ENCODE results near the gene SURF4.
"Not testable (repeated sequence)": the region's sequence is repeated elsewhere in the genome, so short reads cannot be mapped to it uniquely, and the experiment has no call there.

The SURF4 gene

DNA sequence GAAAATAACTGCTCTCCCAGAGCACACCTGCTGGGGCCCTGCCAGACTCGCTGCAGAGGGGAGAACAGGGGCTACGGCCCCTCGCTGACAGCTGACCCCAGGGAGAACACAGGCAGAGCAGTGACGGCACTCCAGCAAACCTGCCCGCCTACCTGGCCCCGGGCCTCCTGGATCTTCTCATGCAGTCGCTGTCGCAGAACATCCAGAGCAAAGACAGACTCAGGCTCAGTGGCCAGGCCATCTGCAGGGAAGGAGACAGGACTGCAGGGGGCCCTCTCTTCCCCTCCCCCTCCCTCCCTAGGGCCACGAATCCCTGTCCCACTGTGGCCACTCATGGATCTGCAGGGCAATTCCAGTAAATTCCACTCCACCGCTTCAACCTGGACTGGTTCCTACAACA is 42.3 kb downstream of the SURF4 start:
- ATAC-seq (no peak), DNase-seq (peak; percentile 6)

DNA sequence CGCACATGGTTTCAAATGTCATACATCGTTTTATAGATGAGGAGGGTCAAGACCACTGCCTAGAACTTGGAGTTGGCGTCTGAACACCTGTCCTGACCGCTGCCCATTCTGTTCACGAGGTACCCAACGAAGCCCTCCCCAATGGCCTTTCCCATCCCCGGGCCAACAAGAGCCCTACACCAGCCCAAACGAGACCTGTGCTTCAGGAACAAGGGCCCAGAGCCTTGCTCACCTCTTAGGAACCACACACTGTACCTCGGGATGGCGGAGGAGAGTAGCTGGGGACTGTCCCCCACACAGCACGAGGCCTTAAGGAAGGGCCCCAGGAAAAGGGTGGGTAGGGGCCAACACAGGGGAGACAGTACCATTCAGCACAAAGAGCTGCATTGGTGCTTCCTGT is 42.8 kb downstream of the SURF4 start:
- ATAC-seq (no peak), DNase-seq (peak; percentile 2)

DNA sequence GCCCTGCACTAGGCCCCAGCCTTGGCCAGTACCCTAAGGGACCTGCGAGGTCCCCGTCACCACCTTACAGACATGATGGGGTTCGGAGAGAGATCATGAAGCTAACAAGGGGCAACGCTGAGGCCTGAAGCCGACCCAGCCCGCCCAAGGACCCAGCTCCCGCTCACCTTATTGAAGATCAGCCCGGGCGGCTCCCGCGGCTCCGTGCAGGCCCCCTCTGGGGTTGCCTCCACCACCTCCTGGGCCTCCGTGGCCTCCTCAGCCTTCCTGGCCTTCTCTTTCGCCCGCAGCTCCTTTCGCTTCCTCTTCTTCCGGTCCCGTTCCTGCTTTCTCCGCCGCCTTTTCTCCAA is 43.5 kb downstream of the SURF4 start:
- DNase-seq: no peak

DNA sequence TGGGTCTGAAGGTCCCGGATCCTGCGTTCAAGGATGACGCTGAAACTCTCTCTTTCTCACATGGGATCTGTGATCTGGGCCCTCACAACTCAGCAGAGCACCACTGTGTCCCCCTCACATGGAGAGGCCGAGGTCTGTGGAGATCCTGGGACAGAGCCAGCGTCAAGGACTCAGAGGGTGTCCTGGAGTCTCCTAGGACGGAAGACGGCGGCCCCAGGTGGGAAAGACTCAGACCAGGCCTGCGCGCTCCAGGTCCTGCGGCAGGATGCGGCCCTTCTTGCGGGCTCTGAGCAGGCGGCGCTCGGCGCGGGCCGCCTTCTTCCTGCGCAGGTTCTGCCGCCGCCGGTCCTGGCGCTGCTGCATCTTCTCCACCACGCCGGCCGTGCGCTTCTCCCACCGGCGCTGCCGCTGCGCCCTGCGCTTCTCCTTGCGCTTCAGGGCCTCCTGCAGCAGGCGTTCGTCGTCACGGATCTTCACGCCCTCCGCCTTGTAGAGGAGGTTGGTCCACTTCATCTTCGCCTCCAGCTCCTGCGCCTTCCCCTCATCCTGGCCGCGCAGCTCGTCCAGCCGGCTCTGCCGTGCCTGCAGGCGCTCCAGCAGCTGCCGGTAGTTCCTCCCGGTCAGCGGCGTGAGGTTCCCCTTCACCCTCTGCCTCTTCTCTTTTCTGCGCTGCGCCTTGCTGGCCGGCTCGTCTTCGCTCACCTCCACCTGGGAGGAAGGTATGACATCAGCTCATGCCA is 44.0 kb downstream of the SURF4 start:
- no peak for ATAC-seq
- DNase-seq: no peak

More for the DNA sequence above, 43.5 kb downstream of the SURF4 start:
- no peak for ATAC-seq

DNA sequence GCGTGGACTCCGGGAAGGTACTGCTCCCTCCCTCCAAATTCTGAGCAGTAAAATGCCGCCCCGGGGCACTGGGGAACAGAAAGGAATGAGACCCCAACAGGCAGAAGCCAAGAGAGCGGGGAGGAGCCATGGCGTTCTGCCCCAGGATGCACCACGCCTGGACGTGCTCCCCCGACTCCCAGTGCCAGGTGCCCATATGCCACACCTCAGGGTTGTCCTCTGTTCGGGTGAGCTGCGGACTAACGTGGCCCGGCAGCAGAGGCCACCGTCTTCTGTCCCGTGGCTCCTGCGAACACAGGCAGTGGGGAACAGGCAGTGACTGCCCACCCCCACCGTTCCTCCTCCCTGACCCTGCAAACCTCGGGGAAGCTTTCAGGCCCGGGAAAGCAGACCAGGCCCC is 44.6 kb downstream of the SURF4 start:
- no peak for ATAC-seq
- DNase-seq: no peak

DNA sequence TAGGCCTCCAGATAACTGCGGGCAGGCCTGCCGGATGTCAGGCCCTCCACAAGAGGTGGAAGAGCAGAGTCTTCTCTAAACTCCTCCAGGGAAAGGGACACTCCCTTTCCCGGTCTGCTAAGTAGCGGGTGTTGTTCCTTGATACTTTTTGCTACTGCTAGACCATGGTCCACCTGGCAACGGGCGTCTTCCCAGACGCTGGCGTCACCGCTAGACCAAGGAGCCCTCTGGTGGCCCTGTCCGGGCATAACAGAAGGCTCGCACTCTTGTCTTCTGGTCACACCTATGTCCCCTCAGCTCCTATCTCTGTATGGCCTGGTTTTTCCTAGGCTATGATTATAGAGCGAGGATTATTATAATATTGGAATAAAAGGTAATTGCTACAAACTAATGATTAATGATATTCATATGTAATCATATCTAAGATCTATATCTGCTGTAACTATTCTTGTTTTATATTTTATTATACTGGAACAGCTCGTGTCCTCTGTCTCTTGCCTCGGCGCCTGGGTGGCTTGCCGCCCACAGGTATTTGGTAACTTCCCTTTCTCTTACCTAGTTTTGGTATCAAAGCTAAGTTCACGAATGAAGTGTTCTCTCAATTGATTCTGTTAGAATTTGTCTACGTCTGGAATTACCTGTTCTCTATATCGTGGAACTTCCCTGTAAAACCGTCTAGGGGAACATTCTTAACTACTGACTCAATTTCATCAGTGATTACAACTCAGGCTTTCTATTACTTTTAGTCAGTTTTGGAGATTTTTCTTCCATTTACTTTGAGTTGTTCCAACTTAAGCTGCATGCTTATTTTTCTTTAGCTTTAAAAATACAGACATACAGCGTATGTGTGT is 46.3 kb downstream of the SURF4 start:
- ATAC-seq, DNase-seq: not testable (repeated sequence)

DNA sequence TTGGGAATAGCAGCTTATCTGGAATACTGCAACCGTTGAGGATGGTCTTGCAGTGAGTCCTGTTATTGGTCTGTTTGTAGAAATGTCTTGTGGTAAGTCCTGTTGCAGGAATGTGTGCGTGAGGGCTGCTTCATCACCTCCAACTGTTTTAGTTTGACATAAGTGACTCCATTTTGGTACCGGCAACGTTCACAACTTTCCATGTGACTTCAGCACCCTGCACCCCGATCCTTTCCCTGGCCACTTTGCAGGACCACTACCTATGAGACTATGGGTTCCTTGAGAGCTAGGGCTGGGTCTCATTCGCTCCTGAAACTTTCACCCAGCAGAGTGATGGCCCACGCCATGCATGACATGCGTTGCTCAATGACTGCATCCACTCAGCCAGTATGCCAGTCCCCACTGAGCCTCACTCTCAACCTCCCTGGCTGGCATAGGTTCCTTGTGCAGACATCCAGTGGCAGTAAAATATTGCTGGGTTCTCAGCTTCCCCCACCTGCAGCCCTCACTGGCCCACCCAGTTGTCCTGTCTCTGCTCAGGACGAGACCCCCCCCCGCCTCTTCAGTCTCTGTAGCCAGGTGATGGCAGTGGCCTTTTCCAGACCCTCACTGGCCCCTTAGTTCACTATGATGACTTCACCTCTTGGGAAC is 47.9 kb downstream of the SURF4 start:
- DNase-seq: no peak
- no peak for ATAC-seq

DNA sequence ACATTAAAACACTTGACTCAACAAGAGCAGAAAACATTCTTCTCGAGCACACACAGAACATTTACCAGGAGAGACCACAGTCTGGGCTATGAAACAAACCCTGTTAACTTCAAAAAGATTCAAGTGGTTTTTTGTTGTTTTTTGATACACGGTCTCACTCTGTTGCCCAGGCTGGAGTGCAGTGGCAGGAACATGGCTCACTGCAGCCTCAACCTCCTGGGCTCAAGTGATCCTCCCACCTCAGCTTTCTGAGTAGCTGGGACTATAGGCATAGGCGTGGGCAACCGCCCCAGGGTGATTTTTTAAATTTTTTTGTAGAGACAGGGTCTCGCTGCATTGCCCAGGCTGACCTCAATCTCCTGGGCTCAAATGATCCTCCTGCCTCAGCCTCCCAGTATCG is 48.8 kb downstream of the SURF4 start:
- not testable (repeated sequence) for ATAC-seq

DNA sequence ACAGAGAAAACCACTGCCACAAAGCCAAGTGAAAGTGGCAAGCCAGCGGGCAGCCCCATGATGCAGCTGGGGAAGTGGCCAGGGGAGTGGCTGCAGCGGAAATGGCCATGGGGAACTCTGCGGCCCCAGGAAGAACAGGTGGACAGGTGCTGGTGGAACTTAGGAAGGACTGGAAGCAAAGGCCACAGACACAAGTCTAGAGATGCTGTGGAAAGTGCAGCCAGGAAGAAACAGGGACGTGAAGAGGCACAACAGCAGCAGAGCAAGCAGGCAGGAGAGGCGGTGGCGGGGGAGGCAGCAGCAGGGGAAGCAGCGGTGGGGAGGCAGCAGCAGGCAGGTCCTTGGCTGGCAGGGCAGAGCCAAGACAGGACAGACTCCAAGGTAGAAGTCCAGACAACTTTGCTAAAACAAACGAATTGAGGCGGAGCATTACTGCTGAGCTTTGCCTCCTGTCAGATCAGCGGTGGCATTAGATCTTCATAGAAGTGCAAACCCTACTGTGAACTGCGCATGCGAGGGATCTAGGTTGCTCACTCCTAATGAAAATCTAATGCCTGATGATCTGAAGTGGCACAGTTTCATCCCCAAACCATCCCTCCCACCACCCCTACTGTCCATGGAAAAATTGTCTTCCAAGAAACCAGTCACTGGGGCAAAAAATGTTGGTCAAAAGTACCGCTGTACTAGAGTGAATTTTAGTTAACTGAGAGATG is 51.7 kb downstream of the SURF4 start:
- no peak for ATAC-seq
- DNase-seq: no peak

More for the DNA sequence above, 48.8 kb downstream of the SURF4 start:
- DNase-seq: not testable (repeated sequence)

DNA sequence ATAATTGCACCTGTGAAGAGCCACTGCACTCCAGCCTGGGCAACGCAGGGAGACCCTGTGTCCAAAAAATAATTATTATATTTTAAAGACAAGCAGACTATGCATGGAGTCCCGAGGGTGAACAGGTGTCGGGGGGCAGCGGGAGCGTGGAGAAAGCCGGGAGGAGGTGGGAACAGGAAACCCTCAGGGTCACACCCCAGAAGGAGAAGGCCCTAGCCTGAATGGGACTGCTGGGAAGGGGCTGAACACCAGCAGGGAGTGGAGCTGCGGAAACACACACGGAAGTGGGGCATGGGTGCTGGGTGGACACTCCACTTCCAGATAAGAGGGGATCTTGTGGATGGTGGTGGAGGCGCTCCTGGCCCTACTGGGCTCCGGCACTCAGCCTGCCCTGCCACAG is 52.6 kb downstream of the SURF4 start:
- no peak for ATAC-seq
- no peak for DNase-seq

DNA sequence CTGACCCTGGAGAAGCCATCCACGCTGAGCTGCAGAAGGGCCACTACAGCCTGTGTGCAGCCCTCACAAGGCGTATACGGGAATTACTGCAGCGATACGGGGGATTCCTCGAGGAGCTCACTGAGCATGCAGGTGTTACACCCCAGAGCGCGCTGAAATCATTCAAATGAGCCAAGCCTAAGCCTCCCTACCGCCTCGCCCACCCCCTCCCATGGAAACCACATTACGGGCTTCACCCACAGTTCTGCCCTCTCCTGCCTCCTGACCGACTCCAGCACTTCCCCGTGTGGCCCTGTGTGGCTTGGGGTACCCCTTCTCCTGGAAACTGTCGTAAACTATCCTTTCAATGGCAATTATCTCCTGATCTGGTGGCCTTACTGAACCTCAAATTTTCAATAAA is 53.2 kb downstream of the SURF4 start:
- DNase-seq (no peak), ATAC-seq (no peak)

DNA sequence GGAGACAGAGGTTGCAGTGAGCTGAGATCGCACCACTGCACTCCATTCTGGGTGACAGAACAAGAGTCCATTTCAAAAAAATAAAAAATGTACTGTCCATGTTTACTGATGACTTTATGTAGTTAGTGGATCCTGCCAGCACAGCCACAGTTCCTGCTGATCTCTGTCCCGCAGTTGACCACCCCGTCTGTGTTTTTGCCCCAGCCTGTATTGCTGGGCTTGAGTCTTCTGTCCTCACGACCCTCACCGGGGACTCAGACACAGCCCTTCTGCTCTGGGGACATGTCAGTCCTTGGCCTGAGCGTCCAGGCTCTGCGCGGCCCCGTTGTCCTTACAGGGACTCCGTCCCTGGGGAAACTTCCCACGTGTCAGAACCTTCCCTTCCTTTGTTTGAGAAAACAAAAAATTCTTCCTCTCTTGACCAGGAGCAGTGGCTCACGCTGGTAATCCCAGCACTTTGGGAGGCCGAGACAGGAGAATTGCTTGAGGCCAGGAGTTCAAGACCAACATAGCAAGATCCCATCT is 54.4 kb downstream of the SURF4 start:
- ATAC-seq (no peak), DNase-seq (no peak)

DNA sequence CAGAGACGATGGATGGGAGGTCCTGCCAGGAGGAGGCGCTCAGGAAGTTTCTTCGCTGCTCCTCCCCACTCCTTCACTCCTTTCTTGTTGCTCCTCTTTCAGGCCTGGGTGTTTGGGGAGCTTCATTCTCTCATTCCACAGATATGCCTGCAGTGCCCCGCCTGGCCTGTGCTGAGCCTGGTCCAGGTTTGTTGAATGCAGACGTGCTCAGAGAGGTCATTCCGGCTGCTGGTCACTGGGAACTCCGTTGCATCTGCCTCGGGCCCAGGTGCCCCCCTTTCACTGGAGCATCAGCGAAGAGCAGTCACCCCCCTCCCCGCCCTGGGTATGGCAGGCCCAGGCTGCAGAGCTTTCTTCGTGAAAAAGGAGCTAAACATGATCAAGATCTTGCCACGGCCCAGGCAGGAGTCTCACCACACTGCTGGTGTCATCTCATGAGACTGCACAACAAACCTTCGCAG is 55.4 kb downstream of the SURF4 start:
- ATAC-seq (no peak), DNase-seq (no peak)

DNA sequence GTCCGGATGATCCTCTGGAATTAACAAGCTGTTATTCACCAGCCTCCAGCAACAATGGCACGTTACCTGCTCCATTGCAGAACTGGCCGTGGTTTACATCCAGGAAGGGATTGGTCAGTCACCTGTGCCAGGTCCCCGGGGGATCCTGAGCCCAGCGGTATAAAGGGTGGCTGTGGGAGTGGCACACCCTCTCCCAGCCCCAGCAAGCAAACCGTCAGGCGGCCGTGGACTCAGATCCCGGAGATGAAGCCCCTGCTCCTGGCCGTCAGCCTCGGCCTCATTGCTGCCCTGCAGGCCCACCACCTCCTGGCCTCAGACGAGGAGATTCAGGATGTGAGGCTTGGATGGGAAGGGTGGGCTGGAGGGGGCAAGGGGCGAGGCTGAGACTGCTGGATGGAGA is 58.3 kb downstream of the SURF4 start:
- DNase-seq, ATAC-seq: not testable (repeated sequence)

DNA sequence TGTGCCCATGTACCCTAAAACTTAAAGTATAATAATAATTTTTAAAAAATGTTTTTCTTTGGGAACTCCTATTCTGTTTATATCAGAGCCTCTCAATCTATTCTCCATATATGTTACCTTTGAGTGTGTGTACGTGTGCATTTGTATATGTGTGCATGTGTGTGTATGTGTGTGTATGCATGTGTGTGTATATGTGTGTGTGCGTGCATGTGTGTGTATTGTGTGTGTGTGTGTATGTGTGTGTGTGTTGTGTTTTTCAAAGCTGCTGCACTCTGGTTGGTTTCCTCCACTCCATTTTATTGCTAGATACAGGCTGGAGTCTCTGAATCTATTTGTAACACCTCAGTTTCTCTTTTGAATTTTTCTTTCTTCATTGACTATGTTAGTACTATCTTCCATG is 59.9 kb downstream of the SURF4 start:
- no peak for DNase-seq
- ATAC-seq: no peak
